Upper lobe of left lung (tissue), 4 donors: ENCODE results near the gene CLCNKB.

Experiments used
- CTCF ChIP-seq, 6 experiments: fragments of 450-650 bp in 4 of 6; fragments of 200-600 bp in 2 of 6; sonication (generic) in 2 of 6; IDR thresholded peaks; one replicate each; pipeline ENCODE4 v1.5.1; 2016 to 2019; ENCODE audit warnings: antibody characterized with exemption in 6 of 6
- POLR2A ChIP-seq, 4 donors: fragments of 450-650 bp; IDR thresholded peaks; one replicate each; pipeline ENCODE4 v1.5.1; 2016 to 2017; ENCODE audit warnings: antibody characterized with exemption in 4 of 4, mild to moderate bottlenecking in 2 of 4
- POLR2AphosphoS5 ChIP-seq, 2 donors: sonication (generic); formaldehyde crosslinking; IDR thresholded peaks; one replicate each; pipeline ENCODE4 v1.5.1; 2017; ENCODE audit warnings: antibody characterized with exemption in 2 of 2

GRCh38 chr1:16019644-16020277, 23.8 kb upstream of the CLCNKB start:
- TF ChIP-seq POLR2A (IDR thresholded peaks at IDR 0.05) (no peak), CTCF (IDR thresholded peaks at IDR 0.05) (no peak), POLR2AphosphoS5 (IDR thresholded peaks at IDR 0.05) (no peak)
